Spleen (tissue), 7 donors: ENCODE results near the gene SLC38A8.

Experiments
- POLR2A ChIP-seq, 3 donors: fragments of 450-650 bp; IDR thresholded peaks; one replicate each; pipeline ENCODE4 v1.5.1; 2017; ENCODE audit warnings: antibody characterized with exemption in 3 of 3, mild to moderate bottlenecking in 1 of 3
- TF ChIP-seq, protein P1 (sequence below), 11 experiments: fragments of 200-600 bp in 7 of 11; fragments of 450-650 bp in 4 of 11; sonication (generic) in 4 of 11; IDR thresholded peaks in 8 of 11; conservative IDR thresholded peaks in 3 of 11; 1 replicate in 7 of 11; 2 replicates in 4 of 11; pipeline versions ENCODE4 v1.4.0 to v1.8.0; 2016 to 2021; ENCODE audit warnings: antibody characterized with exemption in 11 of 11, inconsistent platforms in 4 of 11, mild to moderate bottlenecking in 1 of 11
- donor health status: DM: no; HTN: no; CAD: no; lungs with moderate emphysema.
- donor health status: DM: no; HTN: no; CAD: no.
- donor health status: DM: no; HTN: no; CAD: no.

DNA sequence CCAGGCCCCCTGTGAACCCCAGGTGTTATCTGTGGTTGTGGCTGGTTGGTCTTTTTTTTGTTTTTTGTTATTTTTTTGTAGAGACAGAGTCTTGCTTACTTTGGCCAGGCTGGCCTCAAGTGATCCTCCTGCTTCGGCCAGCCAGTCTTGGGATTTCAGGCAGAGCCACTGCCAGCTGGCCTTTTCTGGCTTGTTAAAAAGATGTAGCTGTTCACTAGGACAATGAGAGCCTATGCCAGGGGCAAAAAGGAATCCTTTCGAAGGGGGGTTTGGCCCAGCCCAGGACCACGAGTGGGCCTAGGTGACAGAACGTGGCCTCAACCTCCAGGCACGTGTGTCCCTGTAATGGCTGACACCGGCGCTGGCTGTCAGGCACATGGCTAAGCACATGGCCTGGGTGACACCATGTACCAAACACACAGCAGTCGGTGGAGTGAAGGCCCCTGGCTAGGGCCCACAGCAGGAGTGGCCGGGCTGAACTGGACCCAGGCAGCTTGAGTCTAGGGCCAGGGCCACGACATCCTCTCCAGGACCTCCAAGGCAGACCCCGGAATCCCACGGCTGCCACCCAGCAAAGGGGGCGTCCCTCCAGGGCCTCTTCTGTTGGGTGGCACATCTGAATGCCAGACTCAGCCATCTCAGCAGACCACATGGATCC, 6.9 kb upstream of the SLC38A8 start:
- TF ChIP-seq, protein P1, sequence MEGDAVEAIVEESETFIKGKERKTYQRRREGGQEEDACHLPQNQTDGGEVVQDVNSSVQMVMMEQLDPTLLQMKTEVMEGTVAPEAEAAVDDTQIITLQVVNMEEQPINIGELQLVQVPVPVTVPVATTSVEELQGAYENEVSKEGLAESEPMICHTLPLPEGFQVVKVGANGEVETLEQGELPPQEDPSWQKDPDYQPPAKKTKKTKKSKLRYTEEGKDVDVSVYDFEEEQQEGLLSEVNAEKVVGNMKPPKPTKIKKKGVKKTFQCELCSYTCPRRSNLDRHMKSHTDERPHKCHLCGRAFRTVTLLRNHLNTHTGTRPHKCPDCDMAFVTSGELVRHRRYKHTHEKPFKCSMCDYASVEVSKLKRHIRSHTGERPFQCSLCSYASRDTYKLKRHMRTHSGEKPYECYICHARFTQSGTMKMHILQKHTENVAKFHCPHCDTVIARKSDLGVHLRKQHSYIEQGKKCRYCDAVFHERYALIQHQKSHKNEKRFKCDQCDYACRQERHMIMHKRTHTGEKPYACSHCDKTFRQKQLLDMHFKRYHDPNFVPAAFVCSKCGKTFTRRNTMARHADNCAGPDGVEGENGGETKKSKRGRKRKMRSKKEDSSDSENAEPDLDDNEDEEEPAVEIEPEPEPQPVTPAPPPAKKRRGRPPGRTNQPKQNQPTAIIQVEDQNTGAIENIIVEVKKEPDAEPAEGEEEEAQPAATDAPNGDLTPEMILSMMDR (IDR thresholded peaks at IDR 0.05 in 8 of 11, conservative IDR thresholded peaks at IDR 0.05 in 3 of 11), result no peak
- TF ChIP-seq POLR2A (IDR thresholded peaks at IDR 0.05), result no peak
